HG02678 (cell line): ENCODE measurements around the gene RASGRF1.
"Not testable (repeated sequence)": the region's sequence is repeated elsewhere in the genome, so short reads cannot be mapped to it uniquely, and the experiment has no call there.

Experiments used
- ATAC-seq: cut with Tn5 transposase; IDR thresholded peaks from one replicate; pipeline ENCODE4 v1.9.1; 2021; ENCODE audit warnings: mild to moderate bottlenecking, moderate library complexity; ENCODE audit not compliant: unreplicated experiment

Gene RASGRF1, protein sequence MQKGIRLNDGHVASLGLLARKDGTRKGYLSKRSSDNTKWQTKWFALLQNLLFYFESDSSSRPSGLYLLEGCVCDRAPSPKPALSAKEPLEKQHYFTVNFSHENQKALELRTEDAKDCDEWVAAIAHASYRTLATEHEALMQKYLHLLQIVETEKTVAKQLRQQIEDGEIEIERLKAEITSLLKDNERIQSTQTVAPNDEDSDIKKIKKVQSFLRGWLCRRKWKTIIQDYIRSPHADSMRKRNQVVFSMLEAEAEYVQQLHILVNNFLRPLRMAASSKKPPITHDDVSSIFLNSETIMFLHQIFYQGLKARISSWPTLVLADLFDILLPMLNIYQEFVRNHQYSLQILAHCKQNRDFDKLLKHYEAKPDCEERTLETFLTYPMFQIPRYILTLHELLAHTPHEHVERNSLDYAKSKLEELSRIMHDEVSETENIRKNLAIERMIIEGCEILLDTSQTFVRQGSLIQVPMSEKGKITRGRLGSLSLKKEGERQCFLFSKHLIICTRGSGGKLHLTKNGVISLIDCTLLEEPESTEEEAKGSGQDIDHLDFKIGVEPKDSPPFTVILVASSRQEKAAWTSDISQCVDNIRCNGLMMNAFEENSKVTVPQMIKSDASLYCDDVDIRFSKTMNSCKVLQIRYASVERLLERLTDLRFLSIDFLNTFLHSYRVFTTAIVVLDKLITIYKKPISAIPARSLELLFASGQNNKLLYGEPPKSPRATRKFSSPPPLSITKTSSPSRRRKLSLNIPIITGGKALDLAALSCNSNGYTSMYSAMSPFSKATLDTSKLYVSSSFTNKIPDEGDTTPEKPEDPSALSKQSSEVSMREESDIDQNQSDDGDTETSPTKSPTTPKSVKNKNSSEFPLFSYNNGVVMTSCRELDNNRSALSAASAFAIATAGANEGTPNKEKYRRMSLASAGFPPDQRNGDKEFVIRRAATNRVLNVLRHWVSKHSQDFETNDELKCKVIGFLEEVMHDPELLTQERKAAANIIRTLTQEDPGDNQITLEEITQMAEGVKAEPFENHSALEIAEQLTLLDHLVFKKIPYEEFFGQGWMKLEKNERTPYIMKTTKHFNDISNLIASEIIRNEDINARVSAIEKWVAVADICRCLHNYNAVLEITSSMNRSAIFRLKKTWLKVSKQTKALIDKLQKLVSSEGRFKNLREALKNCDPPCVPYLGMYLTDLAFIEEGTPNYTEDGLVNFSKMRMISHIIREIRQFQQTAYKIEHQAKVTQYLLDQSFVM (N-terminal part only)

DNA sequence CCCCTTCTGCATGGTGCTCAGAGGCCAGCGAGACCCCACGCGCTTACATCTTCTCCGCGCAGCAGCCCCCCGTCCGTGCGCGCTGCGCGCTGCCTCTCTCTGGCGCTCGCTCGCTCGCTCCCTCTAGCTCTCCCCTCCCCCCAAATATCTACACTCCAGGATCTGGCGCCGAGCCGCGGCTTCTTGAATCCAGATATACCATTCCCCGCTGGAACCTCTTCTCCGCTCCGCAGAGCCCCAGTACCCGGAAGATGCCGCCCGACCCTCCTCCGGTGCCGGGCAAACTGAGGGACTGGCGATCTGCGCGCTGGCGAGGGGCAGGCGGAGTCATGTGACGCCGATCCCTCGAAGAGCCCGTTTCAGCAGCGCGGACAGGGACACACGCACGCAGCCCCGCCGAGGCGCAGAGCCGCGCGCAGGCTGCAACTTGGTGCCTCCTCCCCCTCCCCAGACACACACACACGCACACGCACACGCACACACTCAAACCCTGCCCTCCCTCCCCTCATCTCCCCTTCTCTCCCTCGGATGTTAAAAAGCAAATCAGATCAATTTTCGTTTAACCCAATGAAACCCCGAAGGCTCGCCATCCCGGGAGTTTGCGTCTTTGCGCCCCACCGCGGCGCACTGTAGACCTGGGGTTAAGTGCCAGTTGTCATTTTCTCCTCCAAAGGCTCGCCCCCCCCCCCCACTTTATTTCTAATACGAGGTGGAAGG lies at the start of gene RASGRF1:
Gene RASGRF1, minus strand, starts transcription at position 294 of the 717 bp plus-strand sequence. Its CDS starts 282 bp downstream, at position 12.
- no peak for ATAC-seq

DNA sequence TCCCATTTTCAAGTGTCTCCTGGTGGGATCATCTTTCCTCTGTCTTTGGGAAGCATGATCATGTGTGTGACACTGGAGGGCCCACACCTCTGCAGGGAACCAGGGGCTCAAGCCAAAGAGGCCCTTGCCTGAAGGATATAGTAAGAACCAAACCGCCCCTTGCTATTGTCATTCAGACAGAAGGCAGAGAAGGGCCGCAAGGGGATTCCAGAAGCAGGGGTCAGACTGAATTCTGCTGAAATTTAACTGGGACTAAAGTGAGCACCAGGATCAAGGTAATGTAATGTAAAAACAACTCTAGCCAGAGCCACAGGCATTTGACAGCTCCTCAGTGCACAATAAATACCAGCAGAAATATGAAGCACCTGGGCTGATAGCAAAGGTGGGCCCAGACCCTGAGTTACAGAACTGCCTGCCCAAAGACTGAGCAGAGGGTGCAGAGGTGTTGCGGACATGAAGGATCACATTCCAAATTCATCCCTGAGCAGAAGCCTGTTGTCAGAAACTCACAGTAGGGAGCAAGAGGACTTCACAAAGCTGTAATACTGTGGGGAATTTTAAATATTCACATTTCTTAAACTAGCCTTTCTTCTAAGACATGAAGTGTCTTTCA lies 46.0 kb upstream of the RASGRF1 start:
- ATAC-seq: no peak

DNA sequence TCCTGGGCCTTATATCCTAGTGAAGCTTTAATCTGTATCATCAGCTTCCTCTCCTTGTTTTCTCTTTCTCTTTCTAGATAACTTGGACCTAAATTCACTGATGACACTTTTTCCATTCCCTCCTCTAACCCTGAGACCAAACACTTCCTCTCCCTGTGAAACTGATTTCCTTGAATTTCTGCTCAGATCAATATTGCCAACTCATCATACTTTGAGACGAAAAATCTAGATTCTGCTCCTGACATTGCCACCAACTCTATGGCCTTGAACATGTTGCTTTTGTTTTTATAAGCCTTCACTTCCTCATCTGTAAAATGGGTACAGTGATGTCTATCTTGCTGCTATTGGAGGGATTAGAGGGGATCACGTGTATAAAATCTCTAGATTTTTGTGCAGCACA lies 42.7 kb upstream of the RASGRF1 start:
- ATAC-seq: no peak

DNA sequence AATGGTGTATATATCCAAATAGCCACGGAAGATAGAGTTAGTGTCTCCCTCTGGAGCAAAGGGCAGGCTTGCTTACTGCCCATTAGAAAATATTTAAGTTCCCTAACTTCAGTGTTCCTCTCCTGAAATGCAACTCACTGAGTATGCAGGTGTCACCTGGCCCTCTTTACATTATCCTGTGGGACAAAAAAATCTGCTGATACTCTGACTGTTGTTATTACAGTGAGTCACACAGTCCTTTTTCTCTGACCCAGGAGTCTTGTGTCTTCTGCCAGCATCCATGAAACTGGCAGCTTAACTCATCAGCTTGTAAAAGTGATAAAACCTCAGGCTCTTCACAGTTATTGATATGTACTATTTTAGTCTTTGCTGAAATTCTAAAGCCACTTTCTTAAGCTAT lies 42.2 kb upstream of the RASGRF1 start:
- no peak for ATAC-seq

DNA sequence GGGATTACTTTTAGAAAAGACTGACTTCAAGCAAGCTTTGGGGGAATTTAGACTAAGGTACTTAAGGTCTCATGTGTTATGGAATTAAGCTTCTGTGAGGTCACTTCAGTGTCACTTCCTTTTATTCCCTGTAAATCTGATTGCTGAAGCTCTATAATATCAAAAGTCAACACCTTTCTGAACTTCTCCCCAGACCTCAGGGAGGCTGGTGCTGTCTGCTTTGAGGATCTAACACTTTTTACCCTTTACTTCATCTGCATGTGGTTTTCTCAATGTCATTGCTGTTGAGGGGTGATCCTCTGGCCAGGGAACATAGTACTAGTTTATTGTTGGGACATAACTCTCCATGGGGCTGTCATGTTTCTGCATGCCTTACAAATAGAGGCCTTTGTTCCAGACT lies 41.8 kb upstream of the RASGRF1 start:
- no peak for ATAC-seq

DNA sequence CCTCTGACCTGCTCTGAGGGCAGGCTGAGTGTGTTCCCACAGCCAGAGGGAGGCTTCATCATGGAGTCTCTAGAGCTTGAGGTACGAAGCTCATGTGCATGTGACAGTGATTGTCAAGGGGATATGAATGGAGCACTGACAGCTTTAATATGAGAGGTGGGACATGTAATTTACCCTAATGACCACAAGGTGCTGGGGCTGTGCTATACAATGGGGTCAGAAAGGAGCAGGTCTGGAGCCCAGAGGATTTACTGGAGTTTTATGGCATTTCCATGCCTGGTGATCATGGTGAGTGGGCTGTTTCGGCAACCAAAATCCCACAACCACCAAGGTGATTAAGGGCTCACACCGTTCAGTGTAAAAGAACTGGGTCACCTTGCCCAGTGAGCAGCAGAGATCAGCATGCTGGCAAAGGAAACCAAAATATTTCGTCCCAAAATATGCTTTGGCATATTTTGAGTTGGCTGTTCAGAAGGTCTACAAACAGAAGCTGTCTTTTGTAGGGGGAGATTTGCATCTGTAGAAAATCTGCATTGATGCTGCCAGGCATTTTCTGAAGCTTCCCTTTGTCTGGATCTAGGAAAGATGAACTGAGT lies 40.1 kb upstream of the RASGRF1 start:
- no peak for ATAC-seq

DNA sequence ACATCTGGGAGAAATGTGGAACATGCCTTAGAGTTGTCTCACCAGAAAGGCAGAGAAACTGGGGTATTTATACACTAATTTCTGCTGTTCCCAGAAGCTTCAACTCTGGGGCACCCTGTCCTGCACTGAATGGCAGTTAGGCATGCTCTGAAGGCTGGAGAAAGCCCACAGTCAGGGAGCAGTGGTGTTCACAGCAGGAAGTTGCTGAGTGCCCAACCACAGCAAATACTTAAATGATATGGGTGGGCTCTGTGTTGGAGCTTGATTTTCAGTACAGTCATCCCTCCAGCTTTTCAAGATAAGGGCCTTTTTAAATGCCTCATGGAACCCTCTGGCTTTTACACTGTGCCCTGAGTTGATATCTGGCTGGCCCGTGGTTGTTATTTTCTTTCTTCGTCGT lies 38.7 kb upstream of the RASGRF1 start:
- ATAC-seq: no peak

DNA sequence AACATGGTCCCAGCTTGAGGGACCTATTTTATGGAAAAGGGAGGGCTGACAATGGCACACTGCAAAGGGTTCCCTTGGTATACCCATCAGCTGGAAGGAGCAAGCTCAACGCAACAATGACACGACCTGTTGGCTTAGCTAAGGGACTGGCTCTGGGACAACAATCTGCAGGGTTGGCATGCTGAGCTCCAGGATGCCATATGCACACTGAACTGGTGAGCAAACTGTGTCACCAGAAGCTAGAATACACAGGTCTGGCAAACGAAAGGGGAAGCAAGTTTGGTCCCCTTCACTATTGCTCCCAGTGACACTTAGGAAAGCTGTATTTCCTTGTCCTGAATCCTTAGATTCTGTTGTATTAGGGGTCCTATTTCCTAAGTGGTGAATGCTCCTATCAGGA lies 38.0 kb upstream of the RASGRF1 start:
- ATAC-seq: no peak

DNA sequence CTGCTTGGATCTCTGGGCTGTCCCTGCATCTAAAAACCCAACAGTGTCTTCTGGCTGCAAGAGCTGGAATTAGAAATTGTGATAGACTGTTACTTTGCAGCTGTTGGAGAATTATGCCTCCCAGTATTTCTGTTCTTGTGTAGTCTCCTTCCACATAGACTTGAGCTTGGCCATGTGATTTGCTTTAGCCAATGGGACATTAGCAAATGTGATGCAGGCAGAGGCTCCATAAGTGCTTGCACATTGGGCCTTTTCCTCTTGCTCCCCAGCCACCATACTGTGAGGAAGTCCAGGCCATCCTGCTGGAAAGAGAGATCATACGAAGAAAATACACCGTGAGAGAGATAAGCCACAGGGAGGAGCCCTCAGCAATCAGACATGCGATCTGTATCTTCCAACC lies 33.8 kb upstream of the RASGRF1 start:
- ATAC-seq: no peak

DNA sequence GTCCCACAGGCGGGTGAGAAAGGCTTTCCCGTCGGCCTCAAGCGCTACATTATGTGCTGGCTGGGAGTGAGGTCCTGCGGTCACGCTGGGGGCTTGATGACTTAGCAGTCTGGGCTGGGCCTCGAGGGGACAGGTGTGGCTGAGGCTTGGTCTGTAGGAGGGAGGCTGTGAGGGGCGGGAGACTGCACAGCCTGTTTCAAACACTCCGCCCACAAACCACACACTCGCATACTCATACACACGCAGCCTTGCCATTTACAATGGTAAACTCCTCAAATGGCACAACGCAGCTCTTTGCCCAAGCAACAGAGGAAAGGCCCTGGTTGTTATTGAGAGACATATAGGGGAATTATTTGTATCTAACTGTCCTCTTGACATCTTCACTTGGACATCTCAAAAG lies 32.4 kb upstream of the RASGRF1 start:
- ATAC-seq: no peak

DNA sequence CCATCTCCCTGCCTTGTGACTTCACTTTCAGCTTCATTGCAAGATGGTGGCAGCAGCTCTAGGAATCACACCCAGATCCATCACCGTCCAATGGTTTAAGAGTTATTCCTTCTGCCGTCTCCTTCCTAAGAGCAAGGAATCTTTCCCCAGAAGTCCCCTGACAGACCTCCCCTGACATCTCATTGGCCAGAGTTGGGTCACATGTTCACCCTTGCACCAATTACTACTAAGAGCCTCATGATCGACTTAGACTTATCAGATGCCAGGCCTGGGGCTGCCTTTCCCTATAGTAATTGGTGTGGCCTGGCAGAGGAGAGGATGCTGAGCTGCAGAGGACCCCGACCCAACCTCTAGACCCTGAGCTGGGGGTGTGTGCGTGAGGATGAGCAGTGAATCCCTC lies 31.8 kb upstream of the RASGRF1 start:
- ATAC-seq: no peak

DNA sequence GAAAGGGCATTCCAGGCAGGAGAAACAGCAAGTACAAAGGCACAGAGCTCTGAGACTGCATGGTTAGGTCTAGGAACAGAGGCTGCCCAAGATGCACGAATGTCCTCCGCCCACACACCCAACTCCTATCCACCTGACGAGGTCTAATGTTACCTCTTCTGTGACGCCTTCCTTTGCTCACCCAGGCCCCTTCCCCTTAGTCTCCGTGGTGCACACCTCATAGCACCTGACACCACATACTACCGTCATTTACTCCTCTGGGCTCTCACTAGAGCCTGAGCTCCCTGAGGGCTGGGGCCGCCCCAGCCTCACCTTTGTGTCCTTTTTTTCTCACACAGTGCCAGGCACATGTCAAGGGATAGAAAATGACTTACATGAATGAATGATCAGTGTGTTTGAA lies 31.0 kb upstream of the RASGRF1 start:
- no peak for ATAC-seq

DNA sequence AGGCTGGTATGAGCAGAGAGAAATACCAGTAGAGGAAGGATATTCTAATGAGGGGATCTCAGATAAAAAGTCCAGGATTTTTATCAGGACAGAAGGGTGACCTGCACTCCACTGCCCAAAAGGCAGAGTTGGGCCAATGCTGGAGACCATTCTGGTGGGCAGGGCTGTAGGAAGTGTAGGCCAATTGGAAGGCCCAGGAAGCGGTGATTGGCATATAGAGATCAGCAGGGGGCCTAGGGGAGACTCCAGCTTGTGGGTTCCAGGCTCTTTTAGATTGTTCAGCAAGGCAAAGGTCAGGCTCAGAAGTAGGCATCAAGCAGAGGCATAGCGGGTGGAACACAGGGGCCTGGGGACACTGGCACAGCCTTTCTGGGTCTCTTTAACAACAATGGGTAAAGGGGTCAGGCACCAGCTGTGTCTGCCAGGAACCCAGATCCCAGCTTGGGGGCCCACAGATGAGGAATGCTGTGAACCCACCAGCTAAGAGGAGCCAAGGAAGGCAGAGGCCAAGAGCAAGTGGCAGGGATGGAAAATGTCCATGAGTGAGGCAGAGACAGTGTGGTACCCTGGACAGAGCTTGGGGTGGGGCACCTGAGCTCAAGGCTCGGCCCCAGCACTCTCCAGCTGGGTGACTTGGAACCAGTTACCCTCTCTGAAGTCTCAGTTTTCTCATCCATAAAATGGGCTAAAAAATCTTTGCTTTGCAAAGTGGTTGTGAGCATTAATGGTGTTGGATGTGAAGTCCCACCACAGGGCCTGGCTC lies 27.0 kb upstream of the RASGRF1 start:
- no peak for ATAC-seq

DNA sequence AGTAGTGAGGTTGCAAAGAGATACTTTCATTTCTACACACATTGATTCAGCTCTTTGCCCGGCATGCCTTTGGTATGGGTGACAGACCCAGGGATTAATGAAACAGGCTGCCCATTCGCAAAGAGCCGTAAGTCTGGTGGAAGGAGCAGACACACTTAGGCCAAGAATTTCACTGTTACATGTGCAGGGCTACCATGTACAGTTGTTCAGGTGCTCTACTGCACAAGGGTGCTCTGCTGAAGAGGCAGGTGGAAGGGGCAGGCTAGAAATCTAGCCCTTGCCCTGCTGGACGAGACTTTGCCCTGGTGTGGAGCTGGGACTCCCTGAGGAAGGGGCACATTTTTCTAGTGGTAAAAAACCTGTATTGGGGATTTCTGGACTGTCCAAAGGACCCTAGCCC lies 26.2 kb upstream of the RASGRF1 start:
- no peak for ATAC-seq

DNA sequence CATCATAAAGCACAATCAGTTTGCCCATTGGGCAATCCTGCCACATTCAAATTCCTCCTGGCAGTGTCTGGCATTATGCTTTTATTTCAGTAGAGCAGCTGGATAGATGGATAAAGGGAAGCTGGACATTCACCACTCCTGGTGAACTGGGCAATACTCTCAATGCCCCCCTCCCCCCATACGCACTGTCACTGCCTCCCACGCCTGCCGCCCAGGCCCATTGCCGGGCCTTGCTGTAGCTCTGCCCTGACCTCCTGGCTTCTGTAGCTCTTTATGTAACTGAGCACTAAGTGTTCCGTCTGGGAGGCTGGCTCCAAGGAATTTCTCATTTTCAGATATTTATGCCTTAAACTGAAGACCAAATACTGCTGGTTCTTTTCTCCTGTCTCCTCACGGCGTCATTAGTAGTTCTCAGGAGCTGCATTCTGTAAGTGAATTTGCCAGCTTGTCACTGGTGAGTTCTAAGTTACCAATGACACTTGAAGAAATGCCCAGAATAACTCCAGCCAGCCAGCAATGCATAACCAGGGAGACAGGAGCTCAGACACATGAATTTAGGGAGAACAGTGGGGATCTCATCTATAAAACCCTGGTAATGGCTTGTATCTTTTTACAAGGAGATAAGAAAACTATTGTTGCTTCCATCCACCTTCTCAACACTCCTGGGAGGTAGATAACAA lies 25.5 kb upstream of the RASGRF1 start:
- no peak for ATAC-seq

DNA sequence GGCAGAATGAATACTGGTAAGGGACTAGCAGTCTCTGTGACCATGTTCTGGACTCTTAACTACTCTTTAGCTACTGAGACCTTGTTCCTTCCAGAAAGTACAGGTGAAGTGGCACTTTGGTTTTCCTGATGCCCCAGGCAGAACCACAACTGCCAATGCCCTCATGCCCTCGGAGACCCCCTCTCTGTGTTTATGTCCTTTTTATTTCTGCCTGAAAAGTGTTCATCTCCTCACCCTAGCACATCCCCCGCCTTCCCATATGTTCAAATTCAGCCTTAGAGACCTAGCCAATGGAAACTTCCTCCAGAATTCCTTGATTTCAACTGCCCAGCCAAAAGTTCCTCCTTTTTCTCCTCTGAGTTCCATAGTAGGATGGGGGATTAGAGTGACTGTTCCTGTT lies 23.3 kb upstream of the RASGRF1 start:
- ATAC-seq: no peak

DNA sequence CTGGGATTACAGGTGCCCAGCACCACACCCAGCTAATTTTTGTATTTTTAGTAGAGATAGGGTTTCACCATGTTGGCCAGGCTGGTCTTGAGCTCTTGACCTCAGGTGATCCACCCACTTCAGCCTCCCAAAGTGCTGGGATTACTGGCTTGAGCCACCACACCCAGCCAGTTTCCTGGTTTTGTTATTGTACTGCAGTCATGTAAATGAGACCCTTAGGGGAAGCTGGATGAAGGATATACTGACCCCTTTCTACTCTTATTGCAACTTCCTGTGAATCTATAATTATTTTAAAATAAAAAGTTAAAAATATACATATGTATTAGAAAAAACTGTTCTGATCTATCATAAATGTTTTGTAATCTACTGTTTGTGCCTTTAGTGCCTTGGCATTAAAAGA lies 20.8 kb upstream of the RASGRF1 start:
- ATAC-seq: not testable (repeated sequence)

DNA sequence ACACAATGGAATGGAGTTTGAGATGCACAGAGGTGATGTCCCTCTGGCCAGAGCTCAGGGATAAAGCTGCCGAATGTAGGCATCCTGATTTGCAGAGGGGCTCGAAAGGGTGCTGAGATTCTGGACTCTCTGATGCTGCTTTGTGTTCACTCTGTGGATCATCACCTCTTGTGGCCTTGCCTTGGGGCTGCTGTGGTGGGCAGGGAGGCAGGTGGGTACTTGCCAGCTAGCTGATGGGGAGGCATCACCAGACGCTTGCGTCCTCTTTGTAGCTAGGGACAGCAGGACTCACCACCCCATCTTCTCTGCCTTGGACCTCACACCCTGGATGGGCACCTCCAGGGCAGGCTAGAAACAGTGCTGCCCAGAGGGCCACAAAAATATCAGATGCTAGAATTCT lies 14.6 kb upstream of the RASGRF1 start:
- no peak for ATAC-seq

DNA sequence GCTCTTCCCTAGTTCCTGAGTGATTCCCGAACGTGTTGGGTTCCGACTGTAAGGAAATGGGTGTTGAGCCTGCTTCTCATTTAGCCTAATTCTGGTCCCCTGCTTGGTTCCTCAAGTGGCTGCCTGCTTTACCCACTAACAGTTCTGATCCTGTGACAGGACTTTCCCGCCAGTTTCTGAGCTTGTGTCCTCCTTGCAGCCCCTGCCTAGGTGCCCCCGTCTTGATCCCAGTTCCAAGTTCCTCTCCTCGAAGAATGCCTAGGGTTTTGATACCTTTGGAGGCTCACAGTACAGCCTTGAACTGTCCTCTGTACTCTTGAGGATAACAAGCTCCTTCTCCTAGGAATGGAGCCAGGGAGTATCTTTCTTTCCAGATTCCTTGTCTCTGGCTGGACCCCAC lies 12.0 kb upstream of the RASGRF1 start:
- no peak for ATAC-seq
